Suppressor macrophage treated with lipopolysaccharide for 1 hour (primary cell): ENCODE results near the gene SLC39A12.
A peak's percentile ranks its signal among the peaks of the same experiment; 100 is the strongest.
"Not testable (repeated sequence)": the region's sequence is repeated elsewhere in the genome, so short reads cannot be mapped to it uniquely, and the experiment has no call there.

ENCODE experiments used
- DNase-seq, 3 donors: peaks; one replicate each; pipeline ENCODE4 v3.0.0-alpha.2; 2020 to 2022

Gene SLC39A12

DNA sequence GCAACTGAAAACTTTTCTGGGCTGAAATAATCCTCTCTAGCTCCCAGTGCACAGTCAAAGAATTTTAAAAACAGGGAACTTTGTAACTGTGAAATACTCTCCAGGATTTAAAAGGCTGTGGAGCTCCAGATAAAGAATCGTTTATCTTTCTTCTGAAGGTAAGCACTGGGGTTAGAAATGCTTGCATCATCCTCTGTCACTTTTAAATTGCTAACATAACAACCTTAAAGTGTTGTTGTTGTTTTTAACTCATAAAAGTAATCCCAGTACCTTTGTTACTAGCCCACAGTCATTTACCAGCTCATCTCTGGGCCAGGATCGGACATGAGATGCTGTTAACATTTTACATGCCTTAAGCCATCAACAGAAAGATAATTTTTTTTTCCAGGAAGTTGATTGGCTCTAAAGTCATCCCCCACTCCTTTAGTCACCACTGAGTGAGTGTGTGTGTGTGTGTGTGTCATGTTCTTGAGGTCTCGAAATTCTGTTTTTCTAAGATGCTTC lies at the start of gene SLC39A12:
Gene SLC39A12 (plus strand): TSS at position 51 of the 504 bp plus-strand sequence. CDS start 1,359 bp downstream, outside the sequence.
- peak in 1 of 3 donors; percentile 28 for DNase-seq

DNA sequence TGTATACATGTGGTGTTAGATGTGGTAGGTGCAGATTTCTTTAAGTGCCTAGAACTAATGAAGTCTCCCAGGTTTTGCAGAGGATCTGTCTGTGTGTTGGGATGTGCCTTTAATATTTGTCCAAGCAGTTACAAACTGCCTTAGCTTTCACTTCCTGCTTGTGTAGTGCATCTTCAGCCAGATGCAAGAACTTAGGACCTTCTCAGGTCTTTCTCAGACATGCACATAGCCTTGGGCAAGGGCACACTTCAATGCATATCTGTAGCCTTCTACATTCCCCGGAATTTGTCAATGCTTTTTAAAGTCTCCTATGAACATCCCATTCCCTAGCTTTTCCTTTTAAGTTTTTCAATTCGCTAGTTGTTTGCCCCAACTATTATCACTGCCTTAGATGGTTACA lies 47.2 kb upstream of the SLC39A12 start:
- no peak for DNase-seq

DNA sequence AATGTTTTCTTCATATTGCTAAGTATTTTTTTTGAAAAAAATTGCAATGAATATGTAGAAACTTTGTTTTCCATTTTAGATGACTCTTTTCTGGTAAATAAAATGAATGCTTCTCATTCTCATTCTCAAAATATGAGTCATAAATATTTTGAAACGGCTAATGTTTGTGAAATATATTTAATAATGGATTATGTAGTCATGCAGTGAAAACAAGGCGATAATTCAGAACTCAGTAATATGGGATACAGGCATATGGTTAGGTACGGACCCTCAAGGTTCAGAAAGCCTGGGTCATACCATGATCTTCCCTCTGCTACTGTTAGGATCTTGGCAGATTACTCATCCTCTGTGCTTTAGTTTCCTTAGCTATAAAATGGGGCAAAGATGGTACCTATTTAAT lies 46.2 kb upstream of the SLC39A12 start:
- DNase-seq = peak in 2 of 3 donors; percentile 10 to 27

DNA sequence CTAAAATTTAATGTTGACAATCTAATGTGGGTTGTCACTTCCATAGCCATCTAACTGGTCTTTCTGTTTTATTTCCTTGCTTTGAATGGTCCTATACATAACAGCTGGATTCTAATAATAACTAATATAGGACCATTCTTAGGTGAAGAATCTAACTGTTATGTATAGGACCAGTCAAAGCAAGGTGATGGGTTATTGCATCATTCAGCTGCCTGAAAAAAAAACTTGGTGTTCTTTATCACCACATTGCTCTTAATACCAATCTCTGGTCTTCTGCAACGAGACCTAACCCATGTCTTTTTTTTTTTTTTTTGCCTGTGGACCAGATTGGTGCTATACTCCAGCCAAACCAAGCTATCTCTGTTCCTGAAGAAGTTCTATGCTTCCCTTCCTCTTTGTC lies 45.7 kb upstream of the SLC39A12 start:
- no peak for DNase-seq

DNA sequence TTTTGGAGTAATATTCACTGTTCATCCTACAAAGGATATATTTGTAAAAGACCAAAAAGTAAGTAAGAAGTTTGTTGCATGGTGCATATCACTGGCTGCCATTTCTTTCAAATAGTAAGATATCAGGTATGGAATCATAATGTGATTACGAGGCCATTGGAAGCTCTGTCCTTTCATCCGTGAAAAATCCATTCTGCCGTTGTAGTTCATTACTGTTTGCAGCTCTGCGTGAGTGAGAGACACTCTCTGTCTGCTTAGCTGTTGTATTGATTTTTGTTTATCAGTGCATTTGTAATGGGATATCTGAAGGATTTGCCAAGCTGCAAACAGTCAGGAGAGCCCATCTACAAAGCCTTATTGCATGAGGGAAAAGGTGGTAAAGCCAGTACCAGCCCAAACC lies 44.1 kb upstream of the SLC39A12 start:
- DNase-seq = no peak

DNA sequence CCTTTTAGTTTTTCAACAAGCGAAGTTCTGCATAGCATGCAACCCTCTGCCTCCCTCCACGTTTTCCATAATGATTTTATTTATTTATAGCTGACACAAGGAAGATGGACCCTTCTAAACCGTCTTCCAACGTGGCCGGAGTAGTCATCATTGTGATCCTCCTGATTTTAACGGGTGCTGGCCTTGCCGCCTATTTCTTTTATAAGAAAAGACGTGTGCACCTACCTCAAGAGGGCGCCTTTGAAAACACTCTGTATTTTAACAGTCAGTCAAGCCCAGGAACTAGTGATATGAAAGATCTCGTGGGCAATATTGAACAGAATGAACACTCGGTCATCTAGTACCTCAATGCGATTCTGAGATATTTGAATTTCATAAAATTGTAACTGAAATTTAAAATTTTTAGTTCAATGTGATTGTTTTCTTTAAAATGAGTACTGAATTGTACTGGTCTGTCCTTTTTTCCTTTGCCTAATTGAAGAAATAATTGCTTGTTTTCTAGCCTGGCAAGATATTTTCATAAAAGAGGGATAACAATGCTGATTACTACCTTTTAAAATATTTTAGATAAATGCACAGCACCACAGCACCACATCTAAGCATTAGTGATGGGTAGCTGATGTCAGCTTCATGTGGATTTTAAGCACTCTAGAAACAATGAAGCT lies 41.5 kb upstream of the SLC39A12 start:
- peak; percentile 65 to 71 (median 71) for DNase-seq

DNA sequence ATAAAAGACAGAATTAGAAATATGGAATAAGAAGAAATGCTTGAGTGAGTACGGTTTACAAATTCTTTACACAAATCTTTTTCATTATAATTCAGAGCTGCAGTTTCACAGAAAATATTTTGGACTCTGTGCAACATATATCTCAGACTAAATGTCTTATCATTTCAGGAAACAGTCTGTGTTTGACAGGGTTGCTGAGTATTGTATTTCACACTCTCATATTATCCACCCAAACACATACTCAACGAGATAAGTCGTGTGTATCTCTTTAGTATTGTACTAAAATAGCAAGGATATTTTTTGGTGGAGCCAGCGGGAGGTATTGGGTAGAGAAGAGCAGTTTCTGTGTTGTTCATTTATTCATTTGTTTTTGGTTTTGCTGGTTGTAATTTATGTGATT lies 39.0 kb upstream of the SLC39A12 start:
- DNase-seq = no peak

DNA sequence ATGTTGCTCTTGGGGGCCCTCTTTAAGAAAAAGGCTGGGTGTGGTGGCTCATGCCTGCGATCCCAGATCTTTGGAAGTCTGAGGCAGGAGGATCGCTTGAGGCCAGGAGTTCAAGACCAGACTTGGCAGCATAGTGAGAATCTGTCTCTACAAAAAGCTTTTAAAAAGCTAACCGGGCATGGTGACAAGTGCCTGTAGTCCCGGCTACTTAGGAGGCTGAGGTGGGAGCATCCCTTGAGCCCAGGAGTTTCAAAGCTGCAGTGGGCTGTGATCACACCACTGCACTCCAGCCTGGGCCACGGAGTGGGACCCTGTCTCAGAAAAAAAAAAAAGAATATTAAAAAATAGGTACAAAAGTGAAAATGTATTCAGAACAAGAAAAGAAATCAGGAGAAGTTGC lies 38.1 kb upstream of the SLC39A12 start:
- no peak for DNase-seq

DNA sequence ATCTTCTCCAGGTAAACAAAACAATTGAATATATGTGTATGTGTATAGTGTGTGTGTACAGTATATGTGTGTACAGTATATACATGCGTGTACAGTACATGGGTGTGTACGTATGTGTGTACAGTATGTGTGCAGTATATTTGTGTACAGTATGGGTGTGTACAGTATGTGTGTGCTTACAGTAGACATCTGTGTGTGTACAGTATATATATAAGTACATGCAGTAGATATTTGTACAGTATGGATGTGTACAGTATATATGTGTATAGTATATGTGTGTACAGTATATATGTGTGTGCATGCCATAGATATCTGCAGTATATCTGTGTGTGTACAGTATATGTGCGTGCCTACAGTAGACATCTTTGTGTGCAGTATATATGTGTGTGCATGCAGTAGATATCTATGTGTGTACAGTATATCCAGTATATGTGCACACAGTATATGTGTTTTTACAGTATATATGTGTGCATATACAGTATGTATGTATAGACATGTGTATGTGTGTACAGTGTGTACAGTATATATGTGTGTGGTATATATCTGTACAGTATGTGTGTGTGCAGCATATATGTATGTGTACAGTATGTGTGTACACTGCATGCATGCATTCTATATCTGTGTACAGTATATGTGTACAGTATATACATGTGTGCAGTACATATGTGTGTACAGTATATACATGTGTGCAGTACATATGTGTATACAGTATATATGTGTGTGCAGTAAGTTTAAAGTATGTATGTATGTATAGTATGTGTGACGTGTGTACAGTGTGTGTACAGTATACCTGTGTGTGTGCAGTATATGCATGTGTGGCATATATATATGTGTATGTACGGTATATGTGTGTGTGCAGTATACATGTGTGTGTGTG lies 37.3 kb upstream of the SLC39A12 start:
- no peak for DNase-seq

DNA sequence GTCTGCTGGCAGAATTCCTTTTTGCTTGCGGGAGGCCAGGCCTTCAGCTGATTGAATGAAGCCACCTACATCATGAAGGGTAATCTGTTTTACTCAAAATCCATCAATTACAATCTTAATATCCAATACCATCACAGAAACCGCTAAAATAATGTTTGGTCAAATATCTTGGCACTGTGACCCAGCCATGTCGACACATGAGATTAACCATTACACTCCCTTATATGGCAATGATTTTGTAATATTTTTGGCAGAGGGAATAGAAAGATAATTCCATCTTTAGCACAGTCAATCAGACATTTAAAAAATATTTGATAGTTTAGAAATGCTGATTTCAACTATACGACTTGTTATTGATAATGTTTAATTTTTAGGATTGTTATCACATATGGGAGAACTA lies 36.5 kb upstream of the SLC39A12 start:
- no peak for DNase-seq

DNA sequence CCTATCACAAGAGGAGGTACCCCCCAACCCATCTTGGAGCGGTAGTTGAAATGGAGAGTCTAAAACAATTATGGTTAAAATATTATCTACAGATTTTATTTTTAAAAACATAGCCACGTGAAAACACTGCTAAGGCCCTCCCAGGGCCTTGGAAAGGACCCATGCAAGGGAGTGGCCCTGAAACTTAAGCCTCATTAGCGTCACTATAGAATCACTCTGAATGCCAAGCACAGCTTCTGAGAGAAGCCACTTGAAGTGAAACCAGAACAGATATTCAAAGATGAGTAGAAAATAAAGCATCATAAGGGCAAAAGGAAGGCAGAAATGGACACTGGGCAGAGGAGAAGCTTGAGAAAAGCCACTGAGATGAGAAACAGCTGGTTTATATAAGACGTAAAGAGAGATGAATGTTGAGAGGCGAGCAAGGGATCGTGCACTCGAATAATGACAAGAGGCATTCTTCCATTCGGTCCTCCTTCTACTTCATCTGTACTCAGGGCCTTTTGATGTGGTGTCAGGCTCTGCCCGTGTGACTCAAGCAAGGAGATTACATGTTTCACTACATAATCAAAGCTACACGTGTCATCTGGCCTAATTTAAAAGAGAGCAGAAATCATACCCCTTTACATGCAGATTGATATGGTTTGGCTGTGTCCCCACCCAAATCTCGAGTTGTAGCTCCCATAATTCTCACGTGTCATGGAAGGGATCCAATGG lies 33.4 kb upstream of the SLC39A12 start:
- no peak for DNase-seq

DNA sequence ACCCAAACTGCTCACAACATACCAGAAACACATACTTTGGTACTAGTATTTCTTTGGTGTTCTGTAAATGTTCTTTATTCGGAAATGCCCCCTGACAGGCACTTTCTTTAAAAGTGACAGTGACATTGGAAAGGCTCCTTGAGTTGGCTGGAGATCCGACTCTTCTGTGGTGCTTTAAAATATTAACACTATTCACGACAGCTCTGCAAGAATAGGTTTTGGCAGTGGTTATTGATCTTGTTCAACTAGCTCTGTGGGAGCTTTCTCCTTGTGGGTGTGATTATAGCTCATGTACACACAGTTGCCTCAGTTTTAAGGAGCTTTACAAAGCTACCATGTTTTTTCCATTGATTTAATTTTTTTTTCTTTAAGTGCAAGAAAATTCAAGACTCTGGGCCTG lies 30.3 kb upstream of the SLC39A12 start:
- no peak for DNase-seq

DNA sequence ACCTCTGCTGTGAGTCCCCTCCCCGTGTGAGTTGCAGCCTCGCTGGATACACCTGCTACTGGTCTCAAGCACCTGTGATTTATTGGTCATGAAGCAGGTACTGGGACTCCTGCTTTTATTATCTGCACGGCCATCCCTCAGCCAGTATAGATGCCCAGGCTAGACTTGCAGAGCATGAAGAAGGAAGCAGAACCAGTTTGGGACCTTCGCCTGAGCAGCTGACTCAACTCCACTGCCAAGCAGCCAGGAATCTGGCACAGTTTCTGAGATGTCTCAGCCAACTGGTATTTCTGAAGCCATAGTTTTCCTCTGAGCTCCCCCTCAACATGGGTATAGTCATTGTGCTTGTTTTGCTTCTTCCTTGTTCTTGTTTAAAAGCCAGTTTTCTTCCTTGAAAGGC lies 28.0 kb upstream of the SLC39A12 start:
- no peak for DNase-seq

DNA sequence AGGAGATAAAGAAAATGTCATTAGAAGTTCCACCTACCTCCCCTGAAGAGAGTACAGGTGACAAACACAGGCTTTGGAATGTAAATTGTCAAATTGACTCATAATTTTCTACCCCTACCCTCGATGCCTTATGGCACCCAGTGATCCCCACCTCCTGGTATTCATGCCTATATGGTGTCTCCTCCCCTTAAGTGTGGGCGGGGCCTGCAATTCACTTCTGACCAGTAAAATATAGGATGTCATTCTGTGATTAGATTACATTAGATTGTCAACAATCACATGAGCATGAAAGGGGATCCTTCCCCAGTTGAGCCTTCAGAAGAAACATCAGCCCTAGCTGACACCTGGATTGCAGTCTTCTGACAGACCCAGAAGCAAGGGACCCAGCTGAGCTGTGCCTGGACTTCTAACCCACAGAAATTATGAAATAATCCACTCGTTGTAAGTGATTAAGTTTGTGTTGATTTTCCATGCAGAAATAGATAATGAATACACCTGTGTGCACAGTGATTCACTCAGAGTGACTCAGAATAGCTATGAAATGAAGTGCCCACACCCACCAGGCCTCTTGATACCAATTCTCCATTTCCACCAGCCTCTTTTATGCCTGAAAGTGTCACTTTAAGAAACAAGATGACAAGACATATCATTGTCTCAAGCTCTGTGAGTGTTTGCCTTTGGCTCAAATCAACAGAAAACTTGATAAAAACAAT lies 8.5 kb upstream of the SLC39A12 start:
- DNase-seq = no peak

DNA sequence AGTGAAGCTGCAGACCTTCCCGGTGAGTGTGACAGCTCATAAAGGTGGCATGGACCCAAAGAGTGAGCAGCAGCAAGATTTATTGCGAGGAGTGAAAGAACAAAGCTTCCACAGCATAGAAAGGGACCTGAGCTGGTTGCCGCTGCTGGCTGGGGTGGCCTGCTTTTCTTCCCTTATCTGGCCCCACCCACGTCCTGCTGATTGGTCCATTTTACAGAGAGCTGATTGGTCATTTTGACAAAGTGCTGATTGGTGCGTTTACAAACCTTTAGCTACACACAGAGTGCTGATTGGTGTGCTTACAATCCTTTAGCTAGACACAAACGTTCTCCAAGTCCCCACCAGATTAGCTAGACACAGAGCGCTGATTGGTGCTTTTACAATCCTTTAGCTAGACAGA lies 1.4 kb upstream of the SLC39A12 start:
- DNase-seq = not testable (repeated sequence)

DNA sequence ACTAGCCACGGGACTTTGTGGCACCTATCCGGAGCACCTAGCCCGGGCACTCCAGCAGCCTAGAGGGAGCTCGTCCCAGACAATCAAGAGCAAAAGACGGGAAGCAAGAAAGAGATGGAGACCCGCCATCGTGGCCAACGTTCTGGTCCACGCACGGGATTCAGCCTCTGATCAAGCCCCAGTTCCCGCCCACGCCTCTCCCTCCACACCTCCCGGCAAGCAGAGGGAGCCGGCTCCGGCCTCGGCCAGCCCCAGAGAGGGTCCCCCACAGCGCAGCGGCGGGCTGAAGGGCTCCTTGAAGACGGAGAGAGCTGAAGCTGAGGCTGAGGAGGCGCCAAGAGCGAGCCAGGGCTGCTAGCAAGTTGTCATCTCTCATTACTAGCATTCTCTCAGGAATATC lies 992 bp upstream of the SLC39A12 start:
- DNase-seq = no peak

DNA sequence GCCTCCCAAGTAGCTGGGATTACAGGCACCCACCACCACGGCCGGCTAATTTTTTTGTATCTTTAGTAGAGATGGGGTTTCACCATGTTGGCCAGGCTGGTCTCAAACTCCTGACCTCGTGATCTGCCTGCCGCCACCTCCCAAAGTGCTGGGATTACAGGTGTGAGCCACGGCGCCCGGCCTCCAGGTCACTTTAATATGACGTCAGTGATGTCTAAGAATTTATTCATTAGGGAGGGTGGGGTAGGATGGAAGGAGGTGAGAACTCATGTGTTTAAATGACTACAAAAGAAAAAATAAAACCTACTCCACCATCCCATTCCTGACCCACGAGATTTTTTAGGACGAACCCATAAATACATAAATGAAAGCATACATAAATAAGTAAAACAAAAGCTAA lies 2.7 kb downstream of the SLC39A12 start:
- not testable (repeated sequence) for DNase-seq

DNA sequence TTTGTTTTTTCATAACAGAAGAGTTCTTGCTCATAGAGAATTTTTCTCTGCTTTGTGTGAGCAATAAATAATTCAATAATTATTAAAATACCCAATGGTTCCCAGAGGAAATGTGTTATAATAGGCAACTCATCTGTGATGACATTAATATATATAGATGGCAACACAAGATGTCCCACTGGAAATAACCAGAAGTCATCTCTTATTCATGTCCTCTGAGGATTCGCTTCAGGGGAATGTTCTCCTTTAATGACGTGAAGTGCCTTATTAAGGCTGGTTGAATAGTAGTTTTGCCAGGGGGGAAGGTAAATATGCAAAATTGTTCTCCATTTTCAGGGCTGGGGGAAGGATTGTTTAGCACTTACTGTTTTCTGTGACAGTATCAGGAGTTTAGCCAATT lies 3.1 kb downstream of the SLC39A12 start:
- peak in 1 of 3 donors; percentile 31 for DNase-seq

DNA sequence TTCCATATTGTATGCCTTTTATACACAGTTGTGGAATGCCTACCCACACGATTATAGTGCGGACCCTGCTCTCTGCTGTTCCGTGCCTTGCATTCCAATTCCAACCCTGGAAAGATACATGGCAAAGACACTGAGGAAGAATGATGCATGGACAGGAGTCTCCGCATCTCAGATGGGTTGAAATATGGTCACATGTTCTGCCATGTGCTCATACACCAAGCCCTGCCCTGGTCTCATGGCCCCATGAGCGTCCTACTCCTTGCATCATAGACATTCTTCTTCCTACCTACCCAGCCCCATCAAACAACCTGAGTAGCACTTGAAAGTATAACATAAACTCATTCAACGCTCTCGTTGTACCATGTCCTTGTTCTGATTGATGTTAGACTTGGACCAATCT lies 6.3 kb downstream of the SLC39A12 start:
- no peak for DNase-seq

DNA sequence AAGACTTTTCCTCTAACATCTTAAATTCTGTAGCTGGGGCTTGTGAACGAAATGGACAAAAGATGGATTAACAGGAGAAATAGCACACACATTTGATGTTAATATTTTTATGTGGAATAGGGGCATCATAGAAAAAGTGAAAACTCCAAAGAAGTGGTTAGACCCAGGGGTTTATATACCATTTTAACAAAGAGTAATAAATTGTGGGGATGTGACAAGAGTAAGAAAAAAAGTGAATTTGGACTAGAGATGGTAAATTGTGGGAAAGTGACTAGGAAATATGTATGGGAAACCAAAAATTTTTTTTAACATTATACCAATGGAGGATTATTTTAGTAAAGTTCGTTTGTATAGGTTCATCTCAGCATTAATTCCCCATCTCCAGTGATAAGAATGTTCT lies 8.2 kb downstream of the SLC39A12 start:
- DNase-seq = no peak

DNA sequence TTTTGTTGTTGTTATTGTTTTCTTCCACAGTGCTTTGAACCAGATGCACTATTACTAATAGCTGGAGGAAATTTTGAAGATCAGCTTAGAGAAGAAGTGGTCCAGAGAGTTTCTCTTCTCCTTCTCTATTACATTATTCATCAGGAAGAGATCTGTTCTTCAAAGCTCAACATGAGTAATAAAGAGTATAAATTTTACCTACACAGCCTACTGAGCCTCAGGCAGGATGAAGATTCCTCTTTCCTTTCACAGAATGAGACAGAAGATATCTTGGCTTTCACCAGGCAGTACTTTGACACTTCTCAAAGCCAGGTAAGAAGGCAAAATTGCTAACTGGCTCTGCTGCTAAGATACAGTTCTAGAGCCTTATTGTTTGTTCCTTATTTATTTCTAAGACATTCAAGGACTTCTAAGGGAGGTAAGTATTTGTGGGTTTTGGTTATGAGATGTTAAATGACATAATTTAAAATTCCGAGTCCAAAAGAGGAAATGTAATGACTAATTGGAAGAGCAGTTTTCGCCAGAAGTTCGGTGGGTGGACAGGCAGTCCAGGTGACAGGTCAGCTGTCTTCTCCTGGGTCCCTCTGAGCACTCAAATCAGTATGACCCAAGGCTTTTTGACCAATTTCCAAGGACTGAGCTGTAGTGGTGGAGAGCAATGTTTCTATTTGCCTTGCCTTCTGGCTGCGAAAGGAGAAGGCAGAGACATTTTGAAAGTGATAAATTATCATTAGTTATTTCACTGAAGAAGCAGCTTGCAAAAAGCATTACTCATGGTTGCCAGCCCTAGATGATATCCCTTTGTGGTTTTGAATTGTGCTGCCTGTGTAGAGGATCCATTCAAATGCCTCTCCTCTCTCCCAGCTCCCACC lies 10.1 kb downstream of the SLC39A12 start:
- DNase-seq = peak; percentile 7 to 28 (median 19)

DNA sequence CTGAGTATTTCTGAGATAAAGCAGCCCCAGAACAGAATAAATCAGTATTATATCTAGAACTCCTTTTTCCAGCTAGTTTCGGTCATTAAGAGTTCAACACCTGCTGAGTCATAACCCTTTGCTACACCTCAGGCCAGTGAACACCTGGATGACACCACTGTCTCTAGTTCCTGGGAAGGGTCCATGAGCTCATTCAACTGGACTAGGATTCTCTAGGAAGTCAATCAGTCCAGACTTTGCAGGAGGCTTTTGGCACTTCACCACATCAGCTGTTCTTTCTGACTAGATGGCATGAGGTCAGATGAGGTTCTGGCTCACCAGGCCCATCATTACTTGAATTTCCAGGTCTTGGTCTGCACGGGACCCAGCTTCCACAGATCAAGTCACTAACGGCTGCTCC lies 11.7 kb downstream of the SLC39A12 start:
- DNase-seq = no peak
